ENCODE data around the gene LMX1A. TPM values are rescaled to one million over a fixed set of nuclear protein-coding genes. Genes with fewer than 3 reads are reported as not detected.

The LMX1A gene
- total and polyA plus RNA-seq, 9 of the 15 experiments (the other 6 are each of a cell fraction or from before 2014, with no cell fraction given), result not detected

- no TSS peak for BruUV-seq (replicated peaks)
- peak; percentile 93 for FAIRE-seq
- TF ChIP-seq TOE1 (IDR thresholded peaks at IDR 0.05; ENCODE audit: borderline replicate concordance), result no peak
- no peak for TF ChIP-seq TOE1 (CRISPR knock-in tag; IDR thresholded peaks at IDR 0.05; ENCODE audit: borderline replicate concordance, low read depth)
- TF ChIP-seq BRCA1 (IDR thresholded peaks at IDR 0.05), result no peak
- no peak for TF ChIP-seq BRCA1 (CRISPR knock-in tag; IDR thresholded peaks at IDR 0.05)
- TF ChIP-seq KLF1 (tag; IDR thresholded peaks at IDR 0.05), result no peak
- TF ChIP-seq, protein P1, sequence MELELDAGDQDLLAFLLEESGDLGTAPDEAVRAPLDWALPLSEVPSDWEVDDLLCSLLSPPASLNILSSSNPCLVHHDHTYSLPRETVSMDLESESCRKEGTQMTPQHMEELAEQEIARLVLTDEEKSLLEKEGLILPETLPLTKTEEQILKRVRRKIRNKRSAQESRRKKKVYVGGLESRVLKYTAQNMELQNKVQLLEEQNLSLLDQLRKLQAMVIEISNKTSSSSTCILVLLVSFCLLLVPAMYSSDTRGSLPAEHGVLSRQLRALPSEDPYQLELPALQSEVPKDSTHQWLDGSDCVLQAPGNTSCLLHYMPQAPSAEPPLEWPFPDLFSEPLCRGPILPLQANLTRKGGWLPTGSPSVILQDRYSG (tag; conservative IDR thresholded peaks at IDR 0.05; ENCODE audit: low read depth), result no peak
- TF ChIP-seq MAZ (CRISPR knock-in tag; conservative IDR thresholded peaks at IDR 0.05 in 1 of 2, IDR thresholded peaks at IDR 0.05 in 1 of 2), result peak in 1 of 2 experiments; percentile 25; a peak in 1 of 4 replicates
- TF ChIP-seq ZNF277 (CRISPR knock-in tag; IDR thresholded peaks at IDR 0.05; ENCODE audit: borderline replicate concordance), result no peak
- TF ChIP-seq, protein P2, sequence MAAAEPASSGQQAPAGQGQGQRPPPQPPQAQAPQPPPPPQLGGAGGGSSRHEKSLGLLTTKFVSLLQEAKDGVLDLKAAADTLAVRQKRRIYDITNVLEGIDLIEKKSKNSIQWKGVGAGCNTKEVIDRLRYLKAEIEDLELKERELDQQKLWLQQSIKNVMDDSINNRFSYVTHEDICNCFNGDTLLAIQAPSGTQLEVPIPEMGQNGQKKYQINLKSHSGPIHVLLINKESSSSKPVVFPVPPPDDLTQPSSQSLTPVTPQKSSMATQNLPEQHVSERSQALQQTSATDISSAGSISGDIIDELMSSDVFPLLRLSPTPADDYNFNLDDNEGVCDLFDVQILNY (CRISPR knock-in tag; IDR thresholded peaks at IDR 0.05), result no peak
- no peak for TF ChIP-seq CHD4 (IDR thresholded peaks at IDR 0.05; ENCODE audit: insufficient read depth, insufficient replicate concordance, low read depth, low read length, poor library complexity, severe bottlenecking)
- TF ChIP-seq HINFP (tag; conservative IDR thresholded peaks at IDR 0.05; ENCODE audit: low read depth), result no peak
- TF ChIP-seq ZNF518B (CRISPR knock-in tag; IDR thresholded peaks at IDR 0.05), result no peak
Observed at GRCh38 chr1:165369255-165369848, 12.8 kb upstream of the LMX1A start.

More at GRCh38 chr1:165369255-165369848, 12.8 kb upstream of the LMX1A start:
- H3K4me1 ChIP-seq (replicated peaks in 1 of 2; ENCODE audit: control insufficient read depth in 2 of 2, insufficient read depth in 2 of 2, low read length in 2 of 2), result no peaks in the 10 kb centered on the region
- peaks cover 4 to 17% of the 10 kb centered on the region in 2 experiments; a peak in 2 of 5 replicates for H3K27me3 ChIP-seq (ENCODE audit: control insufficient read depth in 2 of 2, insufficient read depth in 2 of 2, low read length in 2 of 2)
- no peak overlapping the region for H3K4me2 ChIP-seq (ENCODE audit: insufficient read depth, low read length)
- H3K4me3 ChIP-seq, result no peak overlapping the region
- intact Hi-C loops (cut with micrococcal nuclease), result loop anchor here (1.0 to 5.0 kb wide), 3 partner anchors 111 to 242 kb away; no protein-coding TSS in a partner anchor
- H3K9ac ChIP-seq (ENCODE audit: insufficient read depth in 1 of 2, low read depth in 2 of 2, low read length in 2 of 2), result no peak overlapping the region
- no peaks in the 10 kb centered on the region for H3K79me2 ChIP-seq (ENCODE audit: control insufficient read depth, insufficient read depth, low read length)
- no peaks in the 10 kb centered on the region for H3K9me3 ChIP-seq (replicated peaks; ENCODE audit: control insufficient read depth, insufficient read depth, low read depth, low read length)
- CTCF ChIA-PET (ENCODE audit: low intra/inter-chr PET ratio), result interaction anchor here (0.8 to 1.4 kb wide), 6 partner anchors 222 to 255 kb away, joined by 3 to 6 read pairs (median 4); no protein-coding TSS in a partner anchor
- H3K27ac ChIP-seq (ENCODE audit: extremely low read depth, low read depth, low read length), result no peak overlapping the region
- no peaks in the 10 kb centered on the region for H3K9me1 ChIP-seq (ENCODE audit: control insufficient read depth, insufficient read depth, low read length)
- DNase-seq (ENCODE audit: extremely low read depth in 1 of 4, low spot score in 3 of 4) (peak; percentile 67 to 77 (median 72)), ATAC-seq (peak; percentile 90)
- POLR2A ChIA-PET, result no interaction called here
- H4K20me1 ChIP-seq (replicated peaks; ENCODE audit: control insufficient read depth, insufficient read depth, low read length), result no peaks in the 10 kb centered on the region; the same call in 1 of the 2 replicates
- WGBS (ENCODE audit: insufficient coverage, low coverage, missing lambda C conversion rate), result 0% methylated on average over 9 of the region's 9 CpGs
- H3K36me3 ChIP-seq (ENCODE audit: control insufficient read depth, insufficient read depth, low read length), result no peaks in the 10 kb centered on the region
- no peak overlapping the region for H2AFZ ChIP-seq (ENCODE audit: low read depth, low read length)
- in situ Hi-C loops (cut with MboI), result loop anchor here (10.0 kb wide), 1 partner anchor 225 kb away; no protein-coding TSS in a partner anchor
